AG04450 (cell line): ENCODE results near the gene PELO. TPM values are rescaled to one million over a fixed set of nuclear protein-coding genes. Genes with fewer than 3 reads are reported as not detected.

Experiments
- CTCF ChIA-PET: fragments of 300-600, 350-600 bp; formaldehyde crosslinking; extraction: SDS; loops from one replicate; lab custom pipeline; 2022; ENCODE audit warnings: antibody characterized with exemption, inconsistent platforms; lab: Charles Lee
- POLR2A ChIA-PET: fragments of 350-600 bp; formaldehyde crosslinking; extraction: SDS; loops from one replicate; lab custom pipeline; 2021; ENCODE audit warnings: antibody characterized with exemption, inconsistent platforms; lab: Yijun Ruan, JAX
- DNase-seq: peaks from one replicate; pipeline ENCODE4 v3.0.0-alpha.2; 2011; ENCODE audit warnings: low read depth, low spot score
- H3K27ac ChIP-seq: one replicate; pipeline ENCODE4 v1.5.1; 2012; ENCODE audit warnings: low read depth, low read length, control low read depth
- H3K27me3 ChIP-seq: one replicate; pipeline ENCODE4 v1.6.0; 2012; ENCODE audit warnings: low read length; ENCODE audit not compliant: control insufficient read depth, insufficient read depth
- H3K4me3 ChIP-seq: 2 replicates; pipeline ENCODE4 v1.5.1; 2011; ENCODE audit warnings: mild to moderate bottlenecking, low read depth, low read length, control low read depth
- H3K9me3 ChIP-seq: 2 replicates; pipeline ENCODE4 v1.5.1; 2012; ENCODE audit warnings: low read length; ENCODE audit not compliant: control insufficient read depth, insufficient read depth
- polyA plus RNA-seq: library from polyadenylated mRNA; depleted of rRNA; stranded (reverse); fragments of >200 nt; gene quantifications from 2 replicates; pipeline ENCODE4 v1.2.3, GENCODE V29; 2011
- TF ChIP-seq, protein P1 (sequence below): IDR thresholded peaks from 2 replicates; pipeline ENCODE4 v1.5.1; 2011; ENCODE audit warnings: low read depth, low read length, control low read depth, inconsistent platforms

Gene PELO
- polyA plus RNA-seq, 1 experiment, result 49.4 TPM

DNA sequence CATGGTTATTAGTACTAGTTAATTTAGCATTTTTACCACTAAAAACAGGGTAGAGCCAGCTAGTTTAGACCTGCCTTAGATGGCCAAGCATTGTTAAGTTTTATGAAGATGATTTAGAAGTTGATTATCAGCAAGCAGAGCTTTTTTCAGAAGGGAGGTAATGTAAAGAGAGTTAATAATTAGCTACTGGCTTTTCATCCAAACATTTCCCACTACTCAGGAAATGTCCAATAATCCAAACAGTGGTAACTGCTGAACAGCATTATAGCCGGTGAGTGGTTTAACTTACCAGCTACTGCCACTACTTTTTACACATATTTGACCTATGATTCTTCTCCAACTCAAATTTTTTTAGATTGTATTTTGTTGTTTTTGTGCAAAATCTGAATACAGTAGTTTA, 1.7 kb downstream of the PELO start:
- no peaks in the 10 kb centered on the region for H3K9me3 ChIP-seq
- ChIA-PET POLR2A (interaction anchor here (1.8 kb wide), 1 partner anchor 10 kb away, joined by 9 read pairs; no protein-coding TSS in a partner anchor), CTCF (interaction anchor here (0.8 to 2.5 kb wide), 2 partner anchors 12 to 126 kb away, joined by 3 to 13 read pairs; no protein-coding TSS in a partner anchor)
- H3K4me3 ChIP-seq, result peak overlapping the region; percentile 77
- no peak for DNase-seq
- H3K27ac ChIP-seq, result no peak overlapping the region
- H3K27me3 ChIP-seq, result no peaks in the 10 kb centered on the region
- TF ChIP-seq, protein P1, sequence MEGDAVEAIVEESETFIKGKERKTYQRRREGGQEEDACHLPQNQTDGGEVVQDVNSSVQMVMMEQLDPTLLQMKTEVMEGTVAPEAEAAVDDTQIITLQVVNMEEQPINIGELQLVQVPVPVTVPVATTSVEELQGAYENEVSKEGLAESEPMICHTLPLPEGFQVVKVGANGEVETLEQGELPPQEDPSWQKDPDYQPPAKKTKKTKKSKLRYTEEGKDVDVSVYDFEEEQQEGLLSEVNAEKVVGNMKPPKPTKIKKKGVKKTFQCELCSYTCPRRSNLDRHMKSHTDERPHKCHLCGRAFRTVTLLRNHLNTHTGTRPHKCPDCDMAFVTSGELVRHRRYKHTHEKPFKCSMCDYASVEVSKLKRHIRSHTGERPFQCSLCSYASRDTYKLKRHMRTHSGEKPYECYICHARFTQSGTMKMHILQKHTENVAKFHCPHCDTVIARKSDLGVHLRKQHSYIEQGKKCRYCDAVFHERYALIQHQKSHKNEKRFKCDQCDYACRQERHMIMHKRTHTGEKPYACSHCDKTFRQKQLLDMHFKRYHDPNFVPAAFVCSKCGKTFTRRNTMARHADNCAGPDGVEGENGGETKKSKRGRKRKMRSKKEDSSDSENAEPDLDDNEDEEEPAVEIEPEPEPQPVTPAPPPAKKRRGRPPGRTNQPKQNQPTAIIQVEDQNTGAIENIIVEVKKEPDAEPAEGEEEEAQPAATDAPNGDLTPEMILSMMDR, result no peak

DNA sequence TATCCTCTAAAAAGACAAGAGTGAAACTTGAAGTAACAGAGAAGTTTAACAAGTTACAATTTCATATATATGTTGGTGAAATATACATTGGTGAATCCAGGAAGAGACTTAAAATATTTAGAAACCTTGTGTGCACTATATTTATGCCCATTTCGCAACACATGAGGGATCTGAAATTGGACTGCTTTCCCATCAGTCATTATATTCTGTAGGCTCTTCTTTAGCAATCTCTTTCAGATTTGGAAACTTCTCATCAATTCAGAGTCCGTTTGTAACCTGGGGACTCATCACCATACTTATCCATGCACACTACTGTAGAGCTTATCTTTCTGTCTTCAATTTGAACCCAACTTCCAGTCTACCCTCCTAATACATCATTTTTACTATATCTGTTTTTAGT, 2.1 kb downstream of the PELO start:
- TF ChIP-seq, protein P1, result no peak
- peak overlapping the region; percentile 77 for H3K4me3 ChIP-seq
- ChIA-PET POLR2A (interaction anchor here (1.8 kb wide), 1 partner anchor 9 kb away, joined by 9 read pairs; no protein-coding TSS in a partner anchor), CTCF (interaction anchor here (0.8 to 2.5 kb wide), 3 partner anchors 10 to 126 kb away, joined by 3 to 13 read pairs (median 3); no protein-coding TSS in a partner anchor)
- H3K27ac ChIP-seq, result no peak overlapping the region
- DNase-seq, result no peak
- H3K9me3 ChIP-seq, result no peaks in the 10 kb centered on the region
- H3K27me3 ChIP-seq, result no peaks in the 10 kb centered on the region

DNA sequence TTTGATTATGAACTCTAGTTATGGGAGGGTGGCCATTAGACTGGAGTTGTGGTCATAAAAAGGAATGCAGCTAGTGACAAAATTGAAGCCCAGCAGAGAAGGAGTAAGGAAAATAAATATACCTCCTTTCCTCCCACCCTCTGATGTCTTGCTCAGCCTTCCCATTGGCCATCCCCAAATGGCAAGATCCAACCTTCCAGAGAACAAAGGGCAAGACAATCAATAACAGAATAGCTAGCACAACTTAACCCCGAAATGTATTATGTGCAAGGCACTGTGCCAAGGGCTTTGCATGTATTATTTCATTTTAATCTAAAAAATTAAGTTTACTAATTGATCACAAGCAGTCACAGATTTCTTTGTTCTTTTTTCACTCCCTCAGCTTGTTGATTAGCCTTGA, 3.6 kb downstream of the PELO start:
- Histone ChIP-seq H3K9me3 (no peaks in the 10 kb centered on the region), H3K27ac (no peak overlapping the region), H3K4me3 (no peak overlapping the region), H3K27me3 (no peaks in the 10 kb centered on the region)
- no peak for DNase-seq
- ChIA-PET CTCF (interaction anchor here (1.0 kb wide), 1 partner anchor 98 kb away, joined by 3 read pairs; no protein-coding TSS in a partner anchor), POLR2A (no interaction called here)
- TF ChIP-seq, protein P1, result no peak

DNA sequence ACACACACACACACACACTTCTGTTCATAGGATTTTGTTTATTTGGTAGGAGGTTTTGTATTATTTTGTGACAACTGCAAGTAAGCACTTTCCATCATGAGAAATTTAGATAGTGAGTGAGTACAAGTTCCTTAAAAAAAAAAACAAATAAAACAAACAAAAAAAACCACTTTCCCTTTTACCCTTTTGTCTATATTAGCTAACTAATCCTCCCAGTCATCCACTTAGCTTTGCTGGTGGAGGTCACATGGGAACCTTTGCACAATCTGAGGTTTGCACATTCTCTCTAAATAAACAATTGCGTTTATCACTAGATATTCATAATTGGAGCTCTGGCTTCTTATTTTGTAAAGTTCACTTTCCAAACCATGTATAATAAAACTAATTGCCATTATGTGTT, 6.8 kb downstream of the PELO start:
- Histone ChIP-seq H3K27me3 (no peaks in the 10 kb centered on the region), H3K4me3 (no peak overlapping the region), H3K9me3 (no peaks in the 10 kb centered on the region), H3K27ac (no peak overlapping the region)
- ChIA-PET POLR2A (no interaction called here), CTCF (no interaction called here)
- TF ChIP-seq, protein P1, result no peak
- no peak for DNase-seq

DNA sequence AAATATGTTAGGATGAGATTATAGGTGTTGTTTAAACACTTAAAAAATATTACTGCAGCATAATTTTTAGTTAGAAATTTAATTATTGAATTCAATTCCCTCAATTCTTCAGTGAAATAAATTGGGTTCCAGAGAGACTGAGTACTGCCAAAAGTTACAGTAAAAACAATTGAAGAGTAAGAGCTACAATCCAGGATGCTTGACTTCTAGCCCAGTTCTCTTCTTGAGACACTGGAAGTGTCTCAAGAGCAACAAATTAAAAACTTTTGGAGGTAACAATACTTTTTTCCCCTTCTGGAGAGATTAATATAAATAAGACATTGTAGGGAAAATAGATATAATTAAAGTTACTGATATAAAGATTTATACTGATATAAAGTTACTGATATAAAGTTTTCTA, 8.3 kb downstream of the PELO start:
- TF ChIP-seq, protein P1, result no peak
- no peaks in the 10 kb centered on the region for H3K9me3 ChIP-seq
- H3K27ac ChIP-seq, result no peak overlapping the region
- H3K4me3 ChIP-seq, result no peak overlapping the region
- ChIA-PET POLR2A (interaction anchor here (1.6 kb wide), 1 partner anchor 9 kb away, joined by 8 read pairs; the partner anchor contains the start of genes ITGA1 and PELO), CTCF (interaction anchor here (0.6 to 1.6 kb wide), 5 partner anchors 8 to 1835 kb away, joined by 3 to 6 read pairs (median 3); partner anchors contain the start of genes ITGA1 and PELO)
- DNase-seq, result no peak
- H3K27me3 ChIP-seq, result no peaks in the 10 kb centered on the region
